GM18868 (cell line): Measurements from ENCODE around the gene CDH24.

Source experiments
- ATAC-seq: cut with Tn5 transposase; IDR thresholded peaks from one replicate; pipeline ENCODE4 v1.9.1; 2021; ENCODE audit warnings: mild to moderate bottlenecking, moderate library complexity; ENCODE audit not compliant: unreplicated experiment

Gene CDH24

GRCh38 chr14:23091294-23092225, 34.2 kb upstream of the CDH24 start:
- no peak for ATAC-seq

- no peak for ATAC-seq
Observed at GRCh38 chr14:23090254-23090636, 32.9 kb upstream of the CDH24 start.

- ATAC-seq: no peak
Observed at GRCh38 chr14:23089498-23090253, 32.4 kb upstream of the CDH24 start.

- no peak for ATAC-seq
Observed at GRCh38 chr14:23086565-23086964, 29.2 kb upstream of the CDH24 start.

- ATAC-seq: no peak
Observed at GRCh38 chr14:23085458-23085857, 28.1 kb upstream of the CDH24 start.

DNA sequence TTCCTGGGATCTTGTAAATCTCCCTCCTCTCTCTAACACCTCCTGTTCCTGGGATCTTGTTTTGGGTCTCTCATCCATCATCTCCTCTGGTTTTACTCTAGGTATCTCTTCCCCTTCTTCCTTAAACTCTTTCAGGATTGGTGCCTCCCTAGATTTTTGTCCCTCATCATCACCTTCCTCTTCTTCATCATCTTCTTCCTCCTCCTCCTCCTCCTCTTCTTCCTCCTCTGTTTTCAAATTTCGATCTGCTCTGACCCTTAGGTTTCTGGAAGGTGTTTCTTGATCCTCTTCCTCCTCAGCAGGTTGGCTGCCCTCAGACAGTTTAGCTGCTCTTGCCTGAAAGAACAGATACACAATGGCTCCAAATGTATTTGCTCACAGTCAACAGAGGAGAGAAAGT, 23.2 kb upstream of the CDH24 start:
- ATAC-seq: no peak

DNA sequence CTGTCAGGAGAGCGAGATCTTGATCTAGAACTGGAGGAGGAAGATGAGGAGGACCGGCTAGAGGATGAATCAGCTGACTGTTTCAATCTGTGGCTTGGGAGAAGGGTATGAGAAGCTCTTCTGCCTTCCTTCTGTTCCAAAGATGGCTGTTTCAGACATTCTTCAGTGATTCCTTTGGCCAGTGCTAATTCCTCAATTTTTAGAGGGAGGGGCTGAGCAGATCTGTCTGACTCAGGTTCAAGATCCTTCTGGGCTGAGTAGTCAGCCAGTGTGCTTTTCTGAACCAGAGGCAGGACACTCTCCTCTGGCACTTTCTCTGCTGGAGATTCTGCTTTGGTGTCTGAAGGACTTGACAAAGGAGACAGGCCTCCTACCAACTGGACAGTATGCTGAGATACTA, 22.4 kb upstream of the CDH24 start:
- no peak for ATAC-seq

- no peak for ATAC-seq
Observed at GRCh38 chr14:23078692-23079116, 21.4 kb upstream of the CDH24 start.

DNA sequence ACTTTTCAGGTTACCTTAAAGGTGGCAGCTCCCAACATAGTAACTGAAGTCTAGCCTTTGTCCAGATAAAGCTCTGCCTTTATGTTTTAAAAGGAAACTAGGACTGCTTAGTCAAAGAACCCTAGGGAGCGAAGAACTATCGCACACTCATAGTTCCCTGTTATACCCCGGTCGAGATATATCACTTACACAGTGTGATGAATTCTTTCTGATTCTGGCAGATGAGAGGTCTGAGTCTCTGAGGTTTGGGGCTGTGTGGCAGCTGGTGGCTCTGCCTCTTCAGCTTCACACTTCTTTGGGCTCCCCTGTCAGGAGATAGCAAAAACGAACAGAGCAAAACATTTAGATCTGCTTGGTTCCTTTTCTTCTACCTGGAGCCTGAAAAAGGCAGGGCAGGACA, 20.6 kb upstream of the CDH24 start:
- no peak for ATAC-seq

DNA sequence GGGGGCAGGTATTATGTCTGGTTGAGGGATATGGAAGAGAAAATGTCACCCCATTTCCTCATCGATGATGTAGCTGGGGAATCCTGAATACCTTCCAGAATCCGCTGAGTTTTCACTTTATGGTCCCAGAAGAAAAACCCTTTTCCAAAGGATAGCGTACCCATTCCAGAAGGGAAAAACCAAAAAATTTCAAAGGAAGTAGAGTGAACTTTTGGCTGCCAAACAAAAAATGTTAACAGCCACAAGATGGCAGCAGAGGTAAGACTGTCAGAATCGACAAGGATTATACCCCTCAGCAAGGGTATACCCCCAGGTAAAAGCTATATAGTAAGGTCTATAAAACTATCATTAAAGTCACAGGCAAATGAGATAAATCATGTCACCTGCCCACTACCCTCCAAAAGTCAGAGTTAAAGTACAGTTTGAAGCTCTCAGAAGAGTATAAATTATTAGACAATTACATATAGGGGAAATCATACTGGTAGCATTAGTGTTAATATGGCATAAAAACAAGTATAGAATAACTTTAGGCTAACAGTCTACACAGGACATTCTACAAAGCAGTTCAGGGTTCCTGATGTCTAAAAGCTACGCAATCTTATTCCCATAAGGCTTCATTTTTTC, 19.6 kb upstream of the CDH24 start:
- ATAC-seq: no peak

- ATAC-seq: no peak
Observed at GRCh38 chr14:23074906-23075305, 17.6 kb upstream of the CDH24 start.

DNA sequence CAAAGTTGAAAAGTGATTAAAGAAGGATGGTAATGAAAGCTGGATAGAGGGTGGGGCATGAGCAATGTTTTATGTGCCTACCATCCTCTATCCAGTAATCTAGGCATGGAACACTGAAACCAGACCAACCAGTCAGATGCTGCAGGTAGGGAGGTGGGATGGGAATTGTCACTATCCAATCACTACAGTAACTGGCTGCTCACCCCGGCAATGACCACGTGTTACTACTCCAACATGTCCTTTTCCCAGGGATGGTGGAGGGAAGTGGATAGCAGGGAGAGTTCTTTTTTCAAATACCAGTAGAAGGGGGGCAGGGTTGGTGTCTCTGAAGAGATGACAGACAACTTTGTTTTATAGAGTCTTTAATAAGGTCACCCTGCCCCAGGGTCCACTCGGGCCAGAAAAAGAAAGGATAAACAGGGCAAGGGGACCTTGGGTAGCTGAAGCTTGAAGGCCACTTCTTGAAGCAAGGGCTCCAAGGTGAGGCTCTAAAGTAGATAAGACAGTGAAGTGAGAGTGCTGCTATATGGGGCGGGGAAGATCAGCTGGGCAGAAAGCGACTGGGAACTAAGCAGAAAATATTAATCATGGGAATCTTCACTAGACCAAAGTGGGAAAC, 14.7 kb upstream of the CDH24 start:
- no peak for ATAC-seq

DNA sequence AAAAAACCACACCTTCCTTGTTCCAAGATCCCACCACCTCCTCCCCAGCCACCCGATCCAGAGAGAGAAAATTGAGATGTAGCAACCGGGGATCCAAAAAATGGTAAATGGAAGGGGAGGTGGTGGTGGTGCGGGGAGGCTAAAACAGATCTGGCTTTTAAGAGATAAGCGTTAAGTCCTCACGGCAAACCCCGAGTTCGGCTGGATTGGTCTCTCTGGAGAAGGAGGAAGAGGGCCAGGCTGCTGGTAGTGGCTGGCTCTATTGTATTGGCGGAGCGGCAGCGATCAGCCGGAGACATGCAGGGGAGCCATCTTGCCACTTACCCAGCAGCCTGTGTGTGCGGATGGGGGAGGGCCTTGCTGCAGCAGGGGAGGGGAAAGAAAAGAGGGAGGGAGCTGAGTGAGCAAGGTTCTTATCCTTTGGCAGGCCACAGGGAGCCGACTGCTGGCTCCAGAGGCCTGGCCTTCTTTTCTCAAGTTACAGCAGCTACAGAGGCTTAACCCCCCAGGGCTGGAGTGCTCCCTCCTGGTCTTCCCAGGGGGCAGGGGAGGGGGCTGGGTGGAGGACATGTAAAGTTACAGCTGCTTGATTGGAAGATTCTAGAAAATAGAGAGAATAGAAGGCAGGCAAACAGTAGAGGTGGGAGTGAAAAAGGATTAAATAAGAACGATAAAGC, 14.1 kb upstream of the CDH24 start:
- ATAC-seq: peak; percentile 91

DNA sequence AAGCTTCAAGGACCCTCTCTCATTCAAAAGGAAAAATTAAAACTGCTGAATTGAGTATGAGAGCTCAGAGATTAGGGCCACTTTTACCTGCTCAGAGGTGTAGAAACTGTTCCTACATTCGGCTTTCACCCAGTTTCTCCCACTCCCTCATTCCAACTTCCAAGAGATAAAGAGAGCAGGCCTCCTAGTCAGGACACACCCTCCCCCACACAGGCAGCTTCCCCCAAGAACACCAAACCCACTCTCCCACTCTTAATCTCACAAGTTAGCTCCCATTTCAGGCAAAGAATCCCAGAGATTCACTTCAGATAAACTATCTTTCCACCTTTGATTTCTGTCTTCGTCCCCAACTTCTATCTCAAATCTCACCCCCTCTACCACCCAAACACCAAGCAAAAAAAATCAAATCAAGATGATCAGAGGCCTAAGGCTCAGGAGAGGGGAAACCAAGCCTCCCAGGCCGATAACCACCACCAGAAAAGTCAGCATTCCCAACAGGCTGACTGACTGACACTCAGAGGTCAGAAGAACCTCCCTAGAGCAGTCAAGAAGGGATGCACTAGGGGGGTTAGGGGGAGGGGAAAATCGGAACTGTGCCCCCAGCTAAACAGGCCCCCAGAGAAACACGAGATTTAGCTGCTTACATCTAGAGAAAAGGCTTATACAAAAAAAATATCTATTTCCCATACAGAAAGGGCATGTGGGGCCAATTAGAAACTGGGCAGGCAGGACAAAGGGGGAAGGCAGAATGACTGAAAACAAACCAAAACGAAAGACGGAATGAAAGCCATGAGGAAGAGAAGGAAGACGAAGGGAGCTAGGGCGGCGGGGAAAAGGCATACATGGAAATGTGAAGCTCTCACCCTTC, 13.2 kb upstream of the CDH24 start:
- no peak for ATAC-seq

DNA sequence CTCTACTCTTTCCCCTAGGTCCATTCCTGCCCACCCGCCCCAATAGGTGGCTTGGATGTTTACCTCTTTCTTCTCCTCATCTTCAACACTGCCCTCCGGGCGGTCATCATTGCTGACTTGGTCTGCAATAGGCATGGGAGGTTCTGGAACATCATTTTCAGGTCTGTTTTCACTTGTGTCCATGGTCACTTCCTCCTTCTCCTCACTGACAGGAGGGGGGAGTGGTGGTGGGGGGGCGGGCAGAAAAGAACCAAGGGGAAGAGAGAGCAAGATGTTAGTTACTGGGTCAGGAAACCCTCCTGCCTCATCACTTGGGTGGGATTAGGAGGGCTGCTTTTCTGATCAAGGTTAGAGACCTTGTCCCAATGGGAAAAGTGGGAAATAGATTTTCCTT, 12.1 kb upstream of the CDH24 start:
- no peak for ATAC-seq

- peak; percentile 79 for ATAC-seq
Observed at GRCh38 chr14:23068789-23069412, 11.6 kb upstream of the CDH24 start.

DNA sequence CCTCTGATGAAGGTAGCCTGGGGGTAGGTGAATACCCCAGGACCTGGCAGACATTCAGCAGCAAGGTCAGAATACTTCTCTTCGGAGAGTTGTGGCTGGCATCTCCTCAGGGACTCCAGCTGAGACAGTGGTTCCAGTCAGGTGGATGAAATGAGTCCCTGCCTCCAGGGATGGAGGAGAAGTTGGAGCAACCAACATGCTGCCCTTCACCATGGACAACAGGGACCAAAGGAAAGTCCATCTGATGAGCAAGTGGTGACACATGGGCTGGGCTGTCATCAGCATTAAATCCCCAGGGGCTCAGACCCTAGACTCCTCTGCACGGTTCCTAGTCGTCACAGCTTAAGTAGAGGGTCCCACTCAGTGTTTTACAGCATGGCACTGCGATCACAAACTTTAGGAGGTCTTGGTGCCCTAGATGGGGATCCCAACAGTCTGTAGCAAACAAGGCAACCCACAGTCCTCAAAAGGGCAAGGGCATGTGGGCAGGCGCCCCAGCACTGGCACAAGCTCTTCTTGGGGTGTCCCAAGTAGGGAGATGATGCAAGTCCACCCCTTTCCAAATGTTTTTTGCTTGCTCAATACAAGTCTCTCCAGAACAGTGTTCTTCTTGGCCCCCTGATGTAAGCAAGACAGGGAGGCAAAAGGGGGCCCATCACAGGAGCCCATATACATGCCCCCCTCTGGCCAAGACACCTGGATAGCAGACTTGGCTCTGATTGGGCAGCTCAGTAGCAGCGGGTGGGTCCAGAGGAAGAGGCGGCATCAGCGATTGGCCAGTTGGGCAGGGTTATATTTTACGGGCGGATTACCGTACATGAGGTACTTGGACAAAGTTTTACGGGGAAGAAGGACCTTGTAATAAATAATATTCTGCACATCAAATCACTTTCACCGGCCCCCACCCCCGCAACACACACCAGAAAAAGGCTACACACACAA, 10.8 kb upstream of the CDH24 start:
- ATAC-seq: no peak
